KOPT-K1 (cell line): ENCODE data around the gene LIMS2.

Experiments
- H3K27ac ChIP-seq: fragments of 200-600 bp; sonication (generic); 2 replicates; pipeline ENCODE4 v1.5.1; 2016; ENCODE audit warnings: antibody characterized with exemption, mild to moderate bottlenecking, low read depth, low read length; ENCODE audit not compliant: poor library complexity, severe bottlenecking
- H3K36me3 ChIP-seq: fragments of 200-600 bp; sonication (generic); 2 replicates; pipeline ENCODE4 v1.5.1; 2017; ENCODE audit warnings: antibody characterized with exemption, mild to moderate bottlenecking, low read length, moderate library complexity; ENCODE audit not compliant: insufficient read depth
- H3K9me3 ChIP-seq: fragments of 200-600 bp; sonication (generic); 2 replicates; pipeline ENCODE4 v1.5.1; 2017; ENCODE audit warnings: antibody characterized with exemption, low read length, mild to moderate bottlenecking; ENCODE audit not compliant: insufficient read depth, poor library complexity, severe bottlenecking

LIMS2 gene

GRCh38 chr2:127672341-127673224 is 2.7 kb downstream of the LIMS2 start:
- Histone ChIP-seq H3K27ac (no peak overlapping the region), H3K36me3 (no peaks in the 10 kb centered on the region), H3K9me3 (no peaks in the 10 kb centered on the region)

- Histone ChIP-seq H3K36me3 (no peaks in the 10 kb centered on the region), H3K27ac (no peak overlapping the region), H3K9me3 (no peaks in the 10 kb centered on the region)
Observed at GRCh38 chr2:127671557-127672302, 3.6 kb downstream of the LIMS2 start.

GRCh38 chr2:127670957-127671290 is 4.4 kb downstream of the LIMS2 start:
- H3K36me3 ChIP-seq: no peaks in the 10 kb centered on the region
- no peaks in the 10 kb centered on the region for H3K9me3 ChIP-seq
- H3K27ac ChIP-seq: no peak overlapping the region

GRCh38 chr2:127670055-127670956 is 5.0 kb downstream of the LIMS2 start:
- H3K27ac ChIP-seq: no peak overlapping the region
- H3K36me3 ChIP-seq: no peaks in the 10 kb centered on the region
- no peaks in the 10 kb centered on the region for H3K9me3 ChIP-seq

GRCh38 chr2:127669056-127669455 is 6.3 kb downstream of the LIMS2 start:
- Histone ChIP-seq H3K36me3 (no peaks in the 10 kb centered on the region), H3K9me3 (no peaks in the 10 kb centered on the region), H3K27ac (no peak overlapping the region)

- Histone ChIP-seq H3K27ac (no peak overlapping the region), H3K36me3 (no peaks in the 10 kb centered on the region), H3K9me3 (no peaks in the 10 kb centered on the region)
Observed at GRCh38 chr2:127665267-127665893, 9.9 kb downstream of the LIMS2 start.

- H3K27ac ChIP-seq: no peak overlapping the region
- H3K36me3 ChIP-seq: no peaks in the 10 kb centered on the region
- no peaks in the 10 kb centered on the region for H3K9me3 ChIP-seq
Observed at GRCh38 chr2:127664895-127665225, 10.5 kb downstream of the LIMS2 start.

GRCh38 chr2:127664065-127664894 is 11.1 kb downstream of the LIMS2 start:
- H3K36me3 ChIP-seq: no peaks in the 10 kb centered on the region
- no peak overlapping the region for H3K27ac ChIP-seq
- no peaks in the 10 kb centered on the region for H3K9me3 ChIP-seq

GRCh38 chr2:127663566-127664064 is 11.7 kb downstream of the LIMS2 start:
- no peaks in the 10 kb centered on the region for H3K9me3 ChIP-seq
- no peak overlapping the region for H3K27ac ChIP-seq
- H3K36me3 ChIP-seq: no peaks in the 10 kb centered on the region

- Histone ChIP-seq H3K36me3 (no peaks in the 10 kb centered on the region), H3K27ac (no peak overlapping the region), H3K9me3 (no peaks in the 10 kb centered on the region)
Observed at GRCh38 chr2:127662937-127663565, 12.3 kb downstream of the LIMS2 start.

GRCh38 chr2:127661949-127662510 is 13.3 kb downstream of the LIMS2 start:
- Histone ChIP-seq H3K36me3 (no peaks in the 10 kb centered on the region), H3K9me3 (no peaks in the 10 kb centered on the region), H3K27ac (no peak overlapping the region)

GRCh38 chr2:127661072-127661649 is 14.2 kb downstream of the LIMS2 start:
- no peaks in the 10 kb centered on the region for H3K36me3 ChIP-seq
- H3K27ac ChIP-seq: no peak overlapping the region
- no peaks in the 10 kb centered on the region for H3K9me3 ChIP-seq

GRCh38 chr2:127660291-127660578 is 15.1 kb downstream of the LIMS2 start:
- no peaks in the 10 kb centered on the region for H3K9me3 ChIP-seq
- H3K27ac ChIP-seq: no peak overlapping the region
- H3K36me3 ChIP-seq: no peaks in the 10 kb centered on the region
